GM18520 (cell line): ENCODE results near the gene ZNF585A.
"Not testable (repeated sequence)": the region's sequence is repeated elsewhere in the genome, so short reads cannot be mapped to it uniquely, and the experiment has no call there.

ENCODE experiments used
- ATAC-seq: cut with Tn5 transposase; IDR thresholded peaks from one replicate; pipeline ENCODE4 v1.9.1; 2021; ENCODE audit not compliant: unreplicated experiment

Gene ZNF585A

GRCh38 chr19:37172368-37173366 is at the start of gene ZNF585A:
TSS of gene ZNF585A (minus strand) at chr19:37172695. CDS start at chr19:37169910, 2,785 bp downstream.
- peak; percentile 98 for ATAC-seq

GRCh38 chr19:37221136-37221535 is 48.6 kb upstream of the ZNF585A start:
- ATAC-seq: no peak

- ATAC-seq: no peak
Measured at GRCh38 chr19:37220383-37220782, 47.9 kb upstream of the ZNF585A start.

- ATAC-seq: no peak
Measured at GRCh38 chr19:37218592-37218935, 46.1 kb upstream of the ZNF585A start.

GRCh38 chr19:37217775-37218591 is 45.5 kb upstream of the ZNF585A start, which contains the start of gene ZNF383:
TSS of gene ZNF383 (plus strand) at chr19:37218214. CDS start at chr19:37230454, 12,240 bp downstream.
- peak; percentile 76 for ATAC-seq

- no peak for ATAC-seq
Measured at GRCh38 chr19:37217480-37217774, 44.9 kb upstream of the ZNF585A start.

GRCh38 chr19:37197768-37198167 is 25.3 kb upstream of the ZNF585A start:
- no peak for ATAC-seq

GRCh38 chr19:37197115-37197514 is 24.6 kb upstream of the ZNF585A start:
- ATAC-seq: not testable (repeated sequence)

- not testable (repeated sequence) for ATAC-seq
Measured at GRCh38 chr19:37195248-37195647, 22.8 kb upstream of the ZNF585A start.

GRCh38 chr19:37186071-37186470 is 13.6 kb upstream of the ZNF585A start:
- ATAC-seq: not testable (repeated sequence)

- ATAC-seq: no peak
Measured at GRCh38 chr19:37165635-37166034, 6.9 kb downstream of the ZNF585A start.

- no peak for ATAC-seq
Measured at GRCh38 chr19:37160153-37160552, 12.3 kb downstream of the ZNF585A start.

GRCh38 chr19:37148214-37148613 is 24.3 kb downstream of the ZNF585A start:
- ATAC-seq: no peak

- no peak for ATAC-seq
Measured at GRCh38 chr19:37136111-37136510, 36.4 kb downstream of the ZNF585A start.

GRCh38 chr19:37128821-37129177 is 43.7 kb downstream of the ZNF585A start:
- ATAC-seq: no peak

- no peak for ATAC-seq
Measured at GRCh38 chr19:37127999-37128820, 44.3 kb downstream of the ZNF585A start.

- not testable (repeated sequence) for ATAC-seq
Measured at GRCh38 chr19:37122093-37122492, 50.4 kb downstream of the ZNF585A start.

- ATAC-seq: no peak
Measured at GRCh38 chr19:37114001-37114400, 58.5 kb downstream of the ZNF585A start.

GRCh38 chr19:37111753-37112152 is 60.7 kb downstream of the ZNF585A start:
- ATAC-seq: not testable (repeated sequence)

GRCh38 chr19:37104135-37104534 is 68.4 kb downstream of the ZNF585A start:
- not testable (repeated sequence) for ATAC-seq

GRCh38 chr19:37098570-37098969 is 73.9 kb downstream of the ZNF585A start:
- ATAC-seq: no peak
